GM10248 (cell line): Measurements from ENCODE around the gene DNAJC18.

ENCODE experiments used
- CTCF ChIA-PET: fragments of 300-600 bp; sonication (Branson Sonifier 250); formaldehyde crosslinking; extraction: SDS; loops from one replicate; lab custom pipeline; 2021; ENCODE audit warnings: antibody characterized with exemption; lab: Yijun Ruan, JAX
- POLR2A ChIA-PET: fragments of 350-650 bp; sonication (Branson Sonifier 250); formaldehyde crosslinking; extraction: SDS; loops from one replicate; lab custom pipeline; 2020; ENCODE audit warnings: antibody characterized with exemption; lab: Yijun Ruan, JAX
- DNase-seq: peaks from one replicate; pipeline ENCODE4 v3.0.0; 2012; ENCODE audit errors: extremely low spot score
- CTCF ChIP-seq: IDR thresholded peaks from 2 replicates; pipeline ENCODE4 v1.5.1; 2012; ENCODE audit warnings: mild to moderate bottlenecking, low read depth; ENCODE audit errors: extremely low read depth, missing control alignments, control extremely low read depth

DNAJC18 gene

GRCh38 chr5:139392324-139392677 is 47.0 kb downstream of the DNAJC18 start:
- ChIA-PET POLR2A (interaction anchor here (0.8 to 2.2 kb wide), 3 partner anchors 12 to 116 kb away, joined by 3 to 5 read pairs (median 4); partner anchors contain the start of genes MATR3 and SPATA24), CTCF (interaction anchor here (1.2 to 3.7 kb wide), 8 partner anchors 10 to 124 kb away, joined by 3 to 31 read pairs (median 10); partner anchors contain the start of genes PAIP2 and SPATA24)
- TF ChIP-seq CTCF = no peak
- no peak for DNase-seq

GRCh38 chr5:139391570-139392323 is 47.6 kb downstream of the DNAJC18 start:
- no peak for DNase-seq
- ChIA-PET CTCF (interaction anchor here (0.9 to 3.7 kb wide), 17 partner anchors 10 to 603 kb away, joined by 3 to 31 read pairs (median 6); partner anchors contain the start of genes PAIP2 and SPATA24), POLR2A (interaction anchor here (0.6 to 2.2 kb wide), 7 partner anchors 12 to 246 kb away, joined by 3 to 7 read pairs (median 4); partner anchors contain the start of genes MATR3 and SPATA24)
- TF ChIP-seq CTCF = no peak

GRCh38 chr5:139390639-139391569 is 48.4 kb downstream of the DNAJC18 start:
- CTCF ChIA-PET = interaction anchor here (0.9 to 3.7 kb wide), 15 partner anchors 9 to 602 kb away, joined by 3 to 31 read pairs (median 4); partner anchors contain the start of genes PAIP2 and SPATA24

GRCh38 chr5:139389701-139390638 is 49.4 kb downstream of the DNAJC18 start, which contains the start of gene MZB1:
MZB1 (minus strand) TSS chr5:139389913; CDS start chr5:139389856, 57 bp downstream.
- no peak for TF ChIP-seq CTCF
- CTCF ChIA-PET = interaction anchor here (1.0 to 3.7 kb wide), 7 partner anchors 9 to 300 kb away, joined by 3 to 20 read pairs (median 7); partner anchors contain the start of gene PAIP2
- POLR2A ChIA-PET = interaction anchor here (0.6 to 2.0 kb wide), 6 partner anchors 10 to 171 kb away, joined by 3 to 7 read pairs (median 4); partner anchors contain the start of gene UBE2D2
- DNase-seq = peak; percentile 90

More at GRCh38 chr5:139390639-139391569, 48.4 kb downstream of the DNAJC18 start:
- no peak for TF ChIP-seq CTCF
- DNase-seq = no peak
- POLR2A ChIA-PET = interaction anchor here (0.6 to 2.0 kb wide), 6 partner anchors 11 to 247 kb away, joined by 3 to 7 read pairs (median 4); partner anchors contain the start of gene SPATA24

- POLR2A ChIA-PET = interaction anchor here (0.6 to 1.5 kb wide), 9 partner anchors 8 to 1084 kb away, joined by 3 to 5 read pairs (median 3); partner anchors contain the start of genes MATR3, PAIP2 and SPATA24
- DNase-seq = no peak
- TF ChIP-seq CTCF = no peak
- CTCF ChIA-PET = interaction anchor here (0.9 to 1.9 kb wide), 7 partner anchors 9 to 564 kb away, joined by 3 to 14 read pairs (median 3); partner anchors contain the start of gene PAIP2
Measured at GRCh38 chr5:139388198-139388821, 51.0 kb downstream of the DNAJC18 start.
